GM04503 (cell line): ENCODE data around the gene ARFGAP1.
"Not testable (repeated sequence)": the region's sequence is repeated elsewhere in the genome, so short reads cannot be mapped to it uniquely, and the experiment has no call there.

Experiments used
- DNase-seq: peaks from one replicate; pipeline ENCODE4 v3.0.0-alpha.2; 2012; ENCODE audit warnings: low read depth

ARFGAP1 gene

GRCh38 chr20:63292292-63292701, 19.7 kb downstream of the ARFGAP1 start:
- no peak for DNase-seq

- DNase-seq = no peak
Measured at GRCh38 chr20:63292904-63293303, 20.3 kb downstream of the ARFGAP1 start, which contains the start of gene COL20A1. Gene COL20A1 (plus strand): TSS chr20:63293186. CDS start chr20:63295108, 1,922 bp downstream.

- no peak for DNase-seq
Measured at GRCh38 chr20:63293456-63293855, 20.8 kb downstream of the ARFGAP1 start.

GRCh38 chr20:63293871-63294535, 21.4 kb downstream of the ARFGAP1 start:
- no peak for DNase-seq

- DNase-seq = no peak
Measured at GRCh38 chr20:63294536-63294900, 21.9 kb downstream of the ARFGAP1 start.

GRCh38 chr20:63295018-63295417, 22.4 kb downstream of the ARFGAP1 start:
- DNase-seq = no peak

- DNase-seq = no peak
Measured at GRCh38 chr20:63295422-63295821, 22.8 kb downstream of the ARFGAP1 start.

- no peak for DNase-seq
Measured at GRCh38 chr20:63295846-63296245, 23.2 kb downstream of the ARFGAP1 start.

- no peak for DNase-seq
Measured at GRCh38 chr20:63296531-63297299, 24.1 kb downstream of the ARFGAP1 start.

GRCh38 chr20:63297371-63297781, 24.8 kb downstream of the ARFGAP1 start:
- no peak for DNase-seq

- no peak for DNase-seq
Measured at GRCh38 chr20:63297796-63298572, 25.4 kb downstream of the ARFGAP1 start.

- DNase-seq = no peak
Measured at GRCh38 chr20:63298731-63299312, 26.2 kb downstream of the ARFGAP1 start.

- no peak for DNase-seq
Measured at GRCh38 chr20:63301671-63302070, 29.1 kb downstream of the ARFGAP1 start.

GRCh38 chr20:63303095-63303666, 30.6 kb downstream of the ARFGAP1 start:
- DNase-seq = no peak

GRCh38 chr20:63305393-63305792, 32.8 kb downstream of the ARFGAP1 start:
- DNase-seq = no peak

- not testable (repeated sequence) for DNase-seq
Measured at GRCh38 chr20:63305933-63306672, 33.5 kb downstream of the ARFGAP1 start.

- DNase-seq = no peak
Measured at GRCh38 chr20:63306673-63307537, 34.3 kb downstream of the ARFGAP1 start.

GRCh38 chr20:63307538-63308217, 35.1 kb downstream of the ARFGAP1 start:
- DNase-seq = no peak

GRCh38 chr20:63308218-63308911, 35.8 kb downstream of the ARFGAP1 start:
- DNase-seq = no peak
